ENCODE results near the gene SDHA.
A peak's percentile ranks its signal among the peaks of the same experiment; 100 is the strongest.
"Not testable (repeated sequence)": the region's sequence is repeated elsewhere in the genome, so short reads cannot be mapped to it uniquely, and the experiment has no call there.

SDHA gene

DNA sequence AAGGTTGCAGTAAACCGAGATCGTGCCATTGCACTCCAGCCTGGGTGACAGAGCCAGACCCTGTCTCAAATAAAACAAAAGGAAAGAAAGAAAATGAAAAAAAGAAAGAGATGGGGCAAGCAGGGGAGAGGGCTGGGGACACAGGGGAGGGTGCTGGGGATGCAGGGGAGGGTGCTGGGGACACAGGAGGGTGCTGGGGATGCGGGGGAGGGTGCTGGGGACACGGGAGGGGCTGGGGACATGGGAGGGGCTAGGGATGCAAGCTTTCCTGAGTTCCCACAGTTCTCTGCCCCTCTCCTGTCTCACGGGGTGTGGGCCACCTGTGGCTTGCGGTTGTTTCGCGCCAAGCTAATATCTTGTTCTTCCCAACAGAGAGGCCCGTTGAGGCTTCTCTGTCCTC lies 60.5 kb downstream of the SDHA start:
- no peaks in the 10 kb centered on the region for H3K4me1 ChIP-seq (ENCODE audit: insufficient read depth, low read length)
- H3K4me3 ChIP-seq (ENCODE audit: low read length): no peak overlapping the region
- peaks cover 23% of the 10 kb centered on the region for H3K9me3 ChIP-seq (ENCODE audit: insufficient read depth, low read depth, low read length)
- no peak overlapping the region for H3K9ac ChIP-seq (ENCODE audit: low read depth, low read length)
- no peak overlapping the region for H3K27ac ChIP-seq (ENCODE audit: low read length)
- H3K36me3 ChIP-seq (ENCODE audit: insufficient read depth, low read depth, low read length): peaks cover 31% of the 10 kb centered on the region
- no peaks in the 10 kb centered on the region for H3K27me3 ChIP-seq (ENCODE audit: insufficient read depth, low read length)

DNA sequence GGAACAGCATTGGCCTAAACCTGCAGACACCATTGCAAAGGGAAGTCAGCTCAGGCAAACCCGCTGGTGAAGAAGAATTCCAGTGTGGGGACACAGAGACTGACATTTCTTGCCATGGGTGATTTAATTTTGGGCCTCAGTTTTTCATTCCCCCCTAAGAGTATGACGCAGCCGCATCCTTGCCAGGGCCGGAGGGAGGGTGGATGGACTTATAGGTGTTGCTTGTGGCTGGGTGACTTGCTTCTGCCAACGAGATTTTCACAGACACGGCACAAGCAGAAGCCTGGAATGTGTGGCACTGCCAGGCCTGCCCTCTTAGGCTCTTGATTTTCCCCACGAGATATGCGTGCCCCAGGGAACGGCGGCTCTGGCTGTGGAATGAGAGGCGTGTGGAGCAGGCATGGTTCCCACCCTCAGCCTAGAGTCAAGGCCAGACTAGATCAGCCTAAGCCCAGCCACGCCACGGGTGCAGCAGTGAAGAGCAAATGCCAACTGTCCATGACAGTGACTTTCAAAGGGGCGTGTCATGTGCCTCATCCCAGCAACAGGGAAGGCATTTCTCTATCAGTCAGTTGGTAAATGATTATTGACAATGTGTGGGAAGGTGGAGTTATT lies 61.0 kb downstream of the SDHA start:
- H3K9me3 ChIP-seq (ENCODE audit: insufficient read depth, low read depth, low read length): peaks cover 28% of the 10 kb centered on the region
- H3K36me3 ChIP-seq (ENCODE audit: insufficient read depth, low read depth, low read length): peaks cover 32% of the 10 kb centered on the region

DNA sequence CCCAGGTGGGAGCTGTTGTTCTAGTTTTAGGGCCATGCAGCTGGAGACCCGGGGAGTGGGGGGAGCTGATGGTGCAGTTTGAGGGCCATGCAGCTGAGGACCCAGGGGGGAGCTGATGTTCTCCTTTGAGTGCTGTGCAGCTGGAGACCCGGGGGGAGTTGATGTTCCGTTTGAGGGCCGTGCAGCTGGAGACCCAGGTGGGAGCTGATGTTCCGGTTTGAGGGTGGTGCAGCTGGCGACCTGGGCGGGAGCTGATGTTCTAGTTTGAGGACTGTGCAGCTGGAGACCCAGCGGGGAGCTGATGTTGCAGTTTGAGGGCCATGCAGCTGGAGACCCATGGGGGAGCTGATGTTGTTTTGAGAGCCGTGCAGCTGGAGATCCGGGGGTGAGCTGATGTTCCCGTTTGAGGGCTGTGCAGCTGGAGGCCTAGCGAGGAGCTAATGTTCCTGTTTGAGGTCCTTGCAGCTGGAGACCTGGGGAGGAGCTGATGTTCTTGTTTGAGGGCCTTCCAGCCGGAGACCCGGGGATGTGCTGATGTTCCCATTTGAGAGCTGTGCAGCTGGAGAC lies 68.0 kb downstream of the SDHA start:
- H3K27me3 ChIP-seq (ENCODE audit: insufficient read depth, low read length): no peaks in the 10 kb centered on the region
- no peak overlapping the region for H3K27ac ChIP-seq (ENCODE audit: low read length)
- H3K9me3 ChIP-seq (ENCODE audit: insufficient read depth, low read depth, low read length): peaks cover 28% of the 10 kb centered on the region
- H3K9ac ChIP-seq (ENCODE audit: low read depth, low read length): no peak overlapping the region
- no peaks in the 10 kb centered on the region for H3K4me1 ChIP-seq (ENCODE audit: insufficient read depth, low read length)
- peaks cover 21% of the 10 kb centered on the region; the same call in 1 of the 2 replicates for H3K36me3 ChIP-seq (ENCODE audit: insufficient read depth, low read depth, low read length)
- no peak overlapping the region for H3K4me3 ChIP-seq (ENCODE audit: low read length)

More for the DNA sequence above, 61.0 kb downstream of the SDHA start:
- H3K27ac ChIP-seq (ENCODE audit: low read length); H3K27me3 ChIP-seq (ENCODE audit: insufficient read depth, low read length); H3K4me3 ChIP-seq (ENCODE audit: low read length); H3K9ac ChIP-seq (ENCODE audit: low read depth, low read length); H3K4me1 ChIP-seq (ENCODE audit: insufficient read depth, low read length): not testable (repeated sequence)

DNA sequence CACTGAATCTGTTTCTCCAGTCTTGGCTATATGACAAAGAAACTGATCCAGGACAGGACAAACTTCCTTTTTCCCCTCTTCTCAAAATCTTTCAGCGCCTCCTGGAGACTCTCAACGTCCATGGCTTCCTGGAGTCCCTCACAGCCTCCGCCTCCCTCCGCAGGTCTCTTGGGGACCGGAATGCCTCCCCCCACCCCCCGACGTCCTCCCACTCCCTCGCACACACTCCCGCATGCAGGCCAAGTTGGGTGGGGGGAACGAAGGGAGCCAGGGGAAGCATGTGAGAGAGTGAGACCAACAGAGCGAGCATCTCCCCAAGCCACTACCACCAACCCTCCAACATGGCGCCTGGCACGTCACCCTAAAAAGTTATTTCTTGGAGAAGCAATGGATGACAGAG lies 72.1 kb downstream of the SDHA start:
- H3K4me3 ChIP-seq (ENCODE audit: low read length); H3K9ac ChIP-seq (ENCODE audit: low read depth, low read length); H3K27me3 ChIP-seq (ENCODE audit: insufficient read depth, low read length); H3K27ac ChIP-seq (ENCODE audit: low read length); H3K9me3 ChIP-seq (ENCODE audit: insufficient read depth, low read depth, low read length); H3K4me1 ChIP-seq (ENCODE audit: insufficient read depth, low read length): not testable (repeated sequence)
- peaks cover 16% of the 10 kb centered on the region; the same call in 1 of the 2 replicates for H3K36me3 ChIP-seq (ENCODE audit: insufficient read depth, low read depth, low read length)

DNA sequence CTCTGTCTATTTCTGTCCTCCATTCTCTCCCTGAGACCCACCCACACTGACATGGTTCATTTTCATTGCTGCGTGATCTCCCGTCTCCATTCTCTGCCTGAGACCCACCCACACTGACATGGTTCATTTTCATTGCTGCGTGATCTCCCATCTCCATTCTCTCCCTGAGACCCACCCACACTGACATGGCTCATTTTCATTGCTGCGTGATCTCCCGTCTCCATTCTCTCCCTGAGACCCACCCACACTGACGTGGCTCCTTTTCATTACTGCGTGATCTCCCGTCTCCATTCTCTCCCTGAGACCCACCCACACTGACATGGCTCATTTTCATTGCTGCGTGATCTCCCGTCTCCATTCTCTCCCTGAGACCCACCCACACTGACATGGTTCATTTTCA lies 73.2 kb downstream of the SDHA start:
- not testable (repeated sequence) for H3K9me3 ChIP-seq (ENCODE audit: insufficient read depth, low read depth, low read length); H3K4me1 ChIP-seq (ENCODE audit: insufficient read depth, low read length); H3K27me3 ChIP-seq (ENCODE audit: insufficient read depth, low read length); H3K27ac ChIP-seq (ENCODE audit: low read length); H3K9ac ChIP-seq (ENCODE audit: low read depth, low read length); H3K36me3 ChIP-seq (ENCODE audit: insufficient read depth, low read depth, low read length); H3K4me3 ChIP-seq (ENCODE audit: low read length)

DNA sequence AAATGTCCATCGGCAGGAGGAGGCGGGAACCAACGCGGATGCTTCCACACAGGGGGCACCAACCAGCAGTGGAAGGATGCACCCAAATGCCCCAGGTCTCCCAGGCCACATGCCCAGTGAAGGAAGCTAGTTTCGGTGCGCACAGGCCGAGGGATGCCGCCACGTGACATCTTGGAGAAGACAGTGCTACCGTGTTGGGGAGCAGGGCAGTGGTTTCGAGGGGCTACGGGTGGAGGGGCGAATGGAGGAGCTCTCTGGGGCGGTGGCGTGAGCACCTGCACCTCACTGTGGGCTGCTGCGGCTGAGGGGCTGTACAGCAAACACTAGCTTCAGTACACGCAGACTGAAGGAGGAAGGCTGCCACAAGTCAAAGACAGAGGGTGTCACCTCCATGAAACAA lies 76.7 kb downstream of the SDHA start:
- H3K4me3 ChIP-seq (ENCODE audit: low read length); H3K4me1 ChIP-seq (ENCODE audit: insufficient read depth, low read length); H3K36me3 ChIP-seq (ENCODE audit: insufficient read depth, low read depth, low read length); H3K27me3 ChIP-seq (ENCODE audit: insufficient read depth, low read length); H3K9me3 ChIP-seq (ENCODE audit: insufficient read depth, low read depth, low read length); H3K9ac ChIP-seq (ENCODE audit: low read depth, low read length); H3K27ac ChIP-seq (ENCODE audit: low read length): not testable (repeated sequence)

DNA sequence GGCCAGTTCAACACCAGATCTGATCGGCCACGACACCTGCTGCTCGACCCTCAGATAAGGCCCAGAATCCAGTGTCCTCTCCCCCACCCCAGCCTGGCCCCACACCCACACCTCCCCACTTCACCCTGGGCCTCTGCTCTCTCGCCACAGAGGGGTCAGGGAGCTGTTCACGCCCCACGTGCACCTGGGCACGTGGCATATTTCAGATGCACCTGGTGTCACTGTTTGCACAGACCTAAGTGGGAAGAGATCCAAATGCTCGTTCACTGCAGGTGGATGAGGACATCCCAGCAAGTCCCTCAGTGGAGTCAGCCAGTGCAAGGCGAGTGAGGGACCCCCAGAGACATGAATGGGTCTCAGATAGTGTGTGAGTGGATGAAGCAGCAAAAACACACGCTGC lies 78.1 kb downstream of the SDHA start:
- not testable (repeated sequence) for H3K36me3 ChIP-seq (ENCODE audit: insufficient read depth, low read depth, low read length); H3K9me3 ChIP-seq (ENCODE audit: insufficient read depth, low read depth, low read length); H3K4me1 ChIP-seq (ENCODE audit: insufficient read depth, low read length); H3K27me3 ChIP-seq (ENCODE audit: insufficient read depth, low read length); H3K9ac ChIP-seq (ENCODE audit: low read depth, low read length); H3K27ac ChIP-seq (ENCODE audit: low read length); H3K4me3 ChIP-seq (ENCODE audit: low read length)

DNA sequence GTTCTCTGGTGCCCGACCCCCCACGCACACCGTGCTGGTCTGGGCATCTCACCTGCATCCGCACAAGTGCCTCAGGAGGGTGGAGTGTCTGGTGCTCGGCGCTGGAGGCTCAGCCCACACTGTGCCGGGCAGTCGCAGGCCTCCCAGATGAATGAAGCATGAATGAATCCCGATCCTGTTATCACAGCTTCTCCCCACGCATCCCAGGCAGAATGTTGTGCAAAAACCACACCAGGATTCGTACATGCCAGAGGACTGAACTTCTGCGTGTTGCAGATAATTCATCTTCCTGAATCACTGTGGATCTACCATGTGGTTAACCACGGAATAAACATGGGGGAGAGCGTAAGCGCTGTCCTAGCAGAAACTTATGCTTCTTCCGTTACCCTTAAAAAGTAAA lies 78.8 kb downstream of the SDHA start:
- not testable (repeated sequence) for H3K4me1 ChIP-seq (ENCODE audit: insufficient read depth, low read length); H3K36me3 ChIP-seq (ENCODE audit: insufficient read depth, low read depth, low read length); H3K9ac ChIP-seq (ENCODE audit: low read depth, low read length); H3K27ac ChIP-seq (ENCODE audit: low read length); H3K9me3 ChIP-seq (ENCODE audit: insufficient read depth, low read depth, low read length); H3K27me3 ChIP-seq (ENCODE audit: insufficient read depth, low read length); H3K4me3 ChIP-seq (ENCODE audit: low read length)

DNA sequence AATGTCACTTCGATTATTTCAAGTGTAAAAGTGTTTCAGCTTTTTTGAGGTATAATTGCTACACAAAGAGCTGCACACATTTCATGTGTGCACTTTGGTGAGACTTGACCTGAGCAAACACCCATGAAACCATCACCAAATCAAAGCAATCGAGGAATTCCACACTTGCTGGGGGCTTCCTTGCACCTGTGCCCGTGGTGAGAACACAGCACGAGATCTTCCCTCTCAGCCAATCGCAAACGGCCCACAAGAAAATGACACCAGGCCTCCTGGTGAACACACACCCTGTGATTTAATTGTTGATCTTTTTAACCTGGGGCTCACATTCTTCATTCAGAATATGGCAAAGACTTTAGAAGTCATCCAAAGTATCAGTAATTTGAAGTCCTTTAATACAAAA lies 79.3 kb downstream of the SDHA start:
- not testable (repeated sequence) for H3K4me1 ChIP-seq (ENCODE audit: insufficient read depth, low read length); H3K9ac ChIP-seq (ENCODE audit: low read depth, low read length); H3K27me3 ChIP-seq (ENCODE audit: insufficient read depth, low read length); H3K9me3 ChIP-seq (ENCODE audit: insufficient read depth, low read depth, low read length); H3K27ac ChIP-seq (ENCODE audit: low read length); H3K4me3 ChIP-seq (ENCODE audit: low read length); H3K36me3 ChIP-seq (ENCODE audit: insufficient read depth, low read depth, low read length)

DNA sequence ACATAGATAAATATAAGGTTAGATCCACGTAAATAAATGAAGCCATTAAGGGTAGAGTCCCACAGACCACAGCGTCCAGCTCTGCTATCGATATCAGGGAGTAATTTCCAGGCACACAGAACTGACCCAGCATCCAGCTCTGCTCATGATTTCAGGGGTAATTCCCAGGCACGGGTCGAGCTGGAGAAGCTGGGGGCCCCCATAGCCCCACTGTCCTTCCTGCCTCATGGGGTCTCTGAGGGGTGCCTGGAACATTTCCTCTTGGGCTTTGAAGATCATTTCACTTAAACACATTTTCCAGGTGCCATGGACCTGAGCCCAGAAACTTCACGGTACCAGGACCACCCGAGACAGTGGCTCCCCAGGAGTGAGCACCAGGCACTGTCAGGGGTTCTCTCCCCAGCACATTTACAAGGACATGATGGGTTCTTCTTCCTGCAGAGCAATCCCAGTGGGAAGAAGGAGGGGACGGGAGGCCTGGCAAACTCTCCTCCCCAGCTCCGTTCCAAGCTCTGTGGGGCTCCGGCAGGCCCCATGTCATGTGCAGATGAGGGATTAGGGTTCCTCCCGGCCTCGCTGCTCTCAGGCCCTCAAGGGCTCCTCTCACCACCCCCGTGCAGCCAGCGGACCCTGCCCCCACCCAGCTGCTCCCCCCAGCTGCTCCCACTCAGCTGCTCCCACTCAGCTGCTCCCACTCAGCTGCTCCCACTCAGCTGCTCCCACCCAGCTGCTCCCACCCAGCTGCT lies 80.0 kb downstream of the SDHA start:
- peak overlapping the region; percentile 40; the same call in 1 of the 2 replicates for H3K4me3 ChIP-seq (ENCODE audit: low read length)
- not testable (repeated sequence) for H3K9me3 ChIP-seq (ENCODE audit: insufficient read depth, low read depth, low read length); H3K27ac ChIP-seq (ENCODE audit: low read length); H3K36me3 ChIP-seq (ENCODE audit: insufficient read depth, low read depth, low read length); H3K4me1 ChIP-seq (ENCODE audit: insufficient read depth, low read length); H3K9ac ChIP-seq (ENCODE audit: low read depth, low read length); H3K27me3 ChIP-seq (ENCODE audit: insufficient read depth, low read length)

DNA sequence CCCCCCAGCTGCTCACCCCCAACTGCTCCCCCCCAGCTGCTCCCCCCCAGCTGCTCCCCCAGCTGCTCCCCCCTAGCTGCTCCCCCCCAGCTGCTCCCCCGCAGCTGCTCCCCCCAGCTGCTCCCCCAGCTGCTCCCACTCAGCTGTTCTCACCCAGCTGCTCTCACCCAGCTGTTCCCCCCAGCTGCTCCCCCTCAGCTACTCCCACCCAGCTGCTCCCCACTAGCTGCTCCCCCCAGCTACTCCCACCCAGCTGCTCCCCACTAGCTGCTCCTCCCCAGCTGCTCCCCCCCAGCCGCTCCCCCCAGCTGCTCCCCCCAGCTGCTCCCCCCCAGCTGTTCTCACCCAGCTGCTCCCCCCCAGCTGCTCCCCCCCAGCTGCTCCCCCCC lies 80.6 kb downstream of the SDHA start:
- Histone ChIP-seq H3K36me3 (ENCODE audit: insufficient read depth, low read depth, low read length) (no peaks in the 10 kb centered on the region), H3K4me1 (ENCODE audit: insufficient read depth, low read length) (0 out of 2 replicates have a peak, but pooled peaks cover 2% of the 10 kb centered on the region), H3K9ac (ENCODE audit: low read depth, low read length) (no peak overlapping the region), H3K27me3 (ENCODE audit: insufficient read depth, low read length) (no peaks in the 10 kb centered on the region), H3K4me3 (ENCODE audit: low read length) (no peak overlapping the region), H3K27ac (ENCODE audit: low read length) (no peak overlapping the region), H3K9me3 (ENCODE audit: insufficient read depth, low read depth, low read length) (no peaks in the 10 kb centered on the region)

DNA sequence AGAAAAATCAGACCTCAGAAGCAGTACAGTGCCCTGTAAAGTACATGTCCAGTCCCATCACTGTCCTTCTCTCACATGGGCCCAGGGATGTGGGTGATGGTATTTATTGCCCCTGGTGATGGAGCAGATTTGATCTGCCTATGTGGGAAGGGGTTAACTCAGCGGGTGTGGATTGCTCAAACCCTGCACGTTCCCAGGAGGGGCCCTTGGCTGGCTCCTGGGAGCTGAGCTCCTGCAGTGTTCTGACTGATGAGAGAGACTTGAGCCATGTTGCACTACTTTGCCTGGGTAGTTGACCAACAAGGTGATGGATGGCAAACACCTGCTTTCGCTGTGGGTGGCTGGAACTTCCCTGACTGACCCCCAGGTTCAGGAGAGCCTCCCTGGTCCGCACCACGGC lies 81.8 kb downstream of the SDHA start:
- H3K4me1 ChIP-seq (ENCODE audit: insufficient read depth, low read length); H3K27me3 ChIP-seq (ENCODE audit: insufficient read depth, low read length); H3K9me3 ChIP-seq (ENCODE audit: insufficient read depth, low read depth, low read length); H3K27ac ChIP-seq (ENCODE audit: low read length); H3K9ac ChIP-seq (ENCODE audit: low read depth, low read length); H3K4me3 ChIP-seq (ENCODE audit: low read length); H3K36me3 ChIP-seq (ENCODE audit: insufficient read depth, low read depth, low read length): not testable (repeated sequence)
